ENCODE measurements around the gene ABCC6. TPM values are rescaled to one million over a fixed set of nuclear protein-coding genes. Genes with fewer than 3 reads are reported as not detected.

ABCC6 gene
- total RNA-seq, 3 donors from 2014 or later (not counting 1 experiment from before 2014, with no cell fraction given): 0.16 to 0.25 TPM; not detected in 1

DNA sequence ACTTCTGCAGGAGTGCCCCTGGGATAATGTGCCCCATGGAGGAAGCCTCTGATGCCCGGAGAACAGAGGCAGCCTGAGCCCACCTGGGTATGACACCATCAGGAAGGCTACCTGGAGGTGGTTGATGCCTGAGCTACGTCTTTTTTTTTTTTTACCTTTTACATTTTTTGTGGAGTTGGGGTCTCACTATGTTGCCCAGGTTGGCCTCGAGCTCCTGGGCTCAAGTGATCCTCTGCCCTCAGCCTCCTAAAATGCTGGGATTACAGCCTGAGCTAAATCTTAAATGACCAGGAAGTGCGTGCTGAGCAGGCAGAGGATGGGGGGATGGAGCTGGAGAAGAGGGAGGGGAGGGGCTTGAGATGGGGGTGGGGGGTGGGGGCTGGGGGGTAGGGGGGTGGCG, 32.7 kb downstream of the ABCC6 start:
- Histone ChIP-seq H3K36me3 (ENCODE audit: control insufficient read depth, insufficient read depth, low read length) (no peaks in the 10 kb centered on the region), H3K27me3 (ENCODE audit: control insufficient read depth, insufficient read depth, low read length) (no peaks in the 10 kb centered on the region), H3K27ac (ENCODE audit: low read length) (no peak overlapping the region), H3K9me3 (ENCODE audit: control insufficient read depth, insufficient read depth, low read length) (no peaks in the 10 kb centered on the region), H3K4me1 (ENCODE audit: control insufficient read depth, insufficient read depth, low read length) (no peaks in the 10 kb centered on the region), H3K4me3 (ENCODE audit: low read length) (no peak overlapping the region)
- Mint-ChIP-seq H3K36me3 (no peaks in the 10 kb centered on the region), H3K27me3 (ENCODE audit: low read depth in 2 of 2) (peaks cover 0 to 3% of the 10 kb centered on the region in 2 donors), H3K9me3 (no peaks in the 10 kb centered on the region), H3K4me1 (no peaks in the 10 kb centered on the region), H3K4me3 (no peak overlapping the region), H3K27ac (no peak overlapping the region)
- intact Hi-C loops (cut with micrococcal nuclease): no loop called here
- no peak for DNase-seq
- no peak for ATAC-seq
- 81% methylated on average over 4 of the region's 5 CpGs for WGBS (ENCODE audit: insufficient coverage)
- TF ChIP-seq, protein P1, sequence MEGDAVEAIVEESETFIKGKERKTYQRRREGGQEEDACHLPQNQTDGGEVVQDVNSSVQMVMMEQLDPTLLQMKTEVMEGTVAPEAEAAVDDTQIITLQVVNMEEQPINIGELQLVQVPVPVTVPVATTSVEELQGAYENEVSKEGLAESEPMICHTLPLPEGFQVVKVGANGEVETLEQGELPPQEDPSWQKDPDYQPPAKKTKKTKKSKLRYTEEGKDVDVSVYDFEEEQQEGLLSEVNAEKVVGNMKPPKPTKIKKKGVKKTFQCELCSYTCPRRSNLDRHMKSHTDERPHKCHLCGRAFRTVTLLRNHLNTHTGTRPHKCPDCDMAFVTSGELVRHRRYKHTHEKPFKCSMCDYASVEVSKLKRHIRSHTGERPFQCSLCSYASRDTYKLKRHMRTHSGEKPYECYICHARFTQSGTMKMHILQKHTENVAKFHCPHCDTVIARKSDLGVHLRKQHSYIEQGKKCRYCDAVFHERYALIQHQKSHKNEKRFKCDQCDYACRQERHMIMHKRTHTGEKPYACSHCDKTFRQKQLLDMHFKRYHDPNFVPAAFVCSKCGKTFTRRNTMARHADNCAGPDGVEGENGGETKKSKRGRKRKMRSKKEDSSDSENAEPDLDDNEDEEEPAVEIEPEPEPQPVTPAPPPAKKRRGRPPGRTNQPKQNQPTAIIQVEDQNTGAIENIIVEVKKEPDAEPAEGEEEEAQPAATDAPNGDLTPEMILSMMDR (IDR thresholded peaks at IDR 0.05): no peak

DNA sequence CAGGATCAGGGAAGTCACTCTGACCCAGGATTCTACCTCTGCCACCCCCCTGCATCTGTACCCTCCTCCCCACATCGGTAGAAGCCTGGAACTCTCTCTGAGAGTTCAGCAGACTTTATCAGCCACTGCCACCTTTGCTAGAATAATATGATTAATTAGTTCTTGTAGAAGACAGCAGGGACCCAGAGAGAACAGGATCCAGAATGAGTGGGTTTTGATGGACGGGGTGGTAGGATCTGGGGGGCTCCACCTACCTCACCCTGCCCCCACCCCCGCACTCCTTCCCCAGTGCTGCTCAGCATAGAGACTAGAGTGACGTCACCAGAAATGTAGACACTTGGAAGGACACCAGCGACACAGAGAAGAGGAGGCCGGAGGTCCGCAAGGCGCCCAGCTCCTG, 33.5 kb downstream of the ABCC6 start:
- intact Hi-C loops (cut with micrococcal nuclease): no loop called here
- no peaks in the 10 kb centered on the region for H3K27me3 Mint-ChIP-seq (ENCODE audit: low read depth in 2 of 2)
- TF ChIP-seq, protein P1 (IDR thresholded peaks at IDR 0.05): no peak
- 72% methylated on average over 7 of the region's 8 CpGs for WGBS (ENCODE audit: insufficient coverage)
- H3K4me3 ChIP-seq (ENCODE audit: low read length): no peak overlapping the region
- H3K4me1 Mint-ChIP-seq: no peaks in the 10 kb centered on the region
- no peak overlapping the region for H3K27ac ChIP-seq (ENCODE audit: low read length)
- no peak overlapping the region for H3K27ac Mint-ChIP-seq
- H3K4me3 Mint-ChIP-seq: no peak overlapping the region
- no peaks in the 10 kb centered on the region for H3K4me1 ChIP-seq (ENCODE audit: control insufficient read depth, insufficient read depth, low read length)
- no peaks in the 10 kb centered on the region for H3K9me3 Mint-ChIP-seq
- DNase-seq (no peak), ATAC-seq (no peak)
- H3K36me3 ChIP-seq (ENCODE audit: control insufficient read depth, insufficient read depth, low read length): no peaks in the 10 kb centered on the region
- no peaks in the 10 kb centered on the region for H3K27me3 ChIP-seq (ENCODE audit: control insufficient read depth, insufficient read depth, low read length)
- no peaks in the 10 kb centered on the region for H3K36me3 Mint-ChIP-seq
- no peaks in the 10 kb centered on the region for H3K9me3 ChIP-seq (ENCODE audit: control insufficient read depth, insufficient read depth, low read length)

DNA sequence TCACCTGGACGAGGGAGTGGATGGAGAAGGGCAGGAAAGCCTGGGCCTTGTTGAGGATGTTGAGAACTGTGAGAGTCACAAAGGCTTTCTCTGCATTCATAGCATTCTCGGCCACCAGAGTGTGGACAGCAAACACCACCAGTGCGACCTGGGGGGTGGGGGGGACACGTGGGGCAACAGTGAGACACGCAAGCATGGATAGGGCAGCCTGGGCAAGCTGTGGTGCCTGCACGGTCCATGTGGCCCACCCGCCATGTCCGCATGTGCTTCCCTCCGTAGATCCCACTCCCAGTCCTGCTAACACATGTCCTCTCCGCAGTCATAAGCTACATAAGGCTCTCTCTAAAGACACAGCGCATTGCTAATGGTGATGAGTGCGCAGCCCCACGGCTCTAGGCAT, 34.5 kb downstream of the ABCC6 start:
- intact Hi-C loops (cut with micrococcal nuclease): no loop called here
- Histone ChIP-seq H3K27me3 (ENCODE audit: control insufficient read depth, insufficient read depth, low read length) (no peaks in the 10 kb centered on the region), H3K9me3 (ENCODE audit: control insufficient read depth, insufficient read depth, low read length) (no peaks in the 10 kb centered on the region), H3K4me1 (ENCODE audit: control insufficient read depth, insufficient read depth, low read length) (no peaks in the 10 kb centered on the region), H3K27ac (ENCODE audit: low read length) (no peak overlapping the region), H3K36me3 (ENCODE audit: control insufficient read depth, insufficient read depth, low read length) (no peaks in the 10 kb centered on the region), H3K4me3 (ENCODE audit: low read length) (no peak overlapping the region)
- Mint-ChIP-seq H3K27me3 (ENCODE audit: low read depth in 2 of 2) (no peaks in the 10 kb centered on the region), H3K36me3 (no peaks in the 10 kb centered on the region), H3K4me3 (no peak overlapping the region), H3K9me3 (no peaks in the 10 kb centered on the region), H3K4me1 (no peaks in the 10 kb centered on the region), H3K27ac (no peak overlapping the region)
- TF ChIP-seq, protein P1 (IDR thresholded peaks at IDR 0.05): no peak
- DNase-seq: no peak
- 87% methylated on average over 13 of the region's 13 CpGs for WGBS (ENCODE audit: insufficient coverage)
- ATAC-seq: no peak

DNA sequence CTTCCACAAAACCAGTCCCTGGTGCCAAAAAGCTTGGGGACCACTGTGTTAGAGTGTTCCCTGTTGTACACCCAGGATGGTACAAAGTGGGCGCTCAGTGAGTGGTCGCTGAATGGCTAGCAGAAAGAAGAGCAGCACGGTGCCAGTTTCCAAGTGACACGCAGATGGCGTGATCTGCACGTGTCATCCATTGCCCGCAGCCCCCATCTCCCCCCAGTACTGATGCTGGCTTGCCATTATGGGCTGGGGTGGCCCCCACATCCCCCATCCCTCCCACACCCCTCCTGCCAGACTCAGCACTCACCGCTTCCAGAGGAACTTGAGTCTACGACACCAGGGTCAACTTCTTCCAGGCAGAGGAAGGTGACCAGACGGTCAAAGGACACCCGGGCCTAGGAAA, 36.5 kb downstream of the ABCC6 start:
- Histone ChIP-seq H3K36me3 (ENCODE audit: control insufficient read depth, insufficient read depth, low read length) (no peaks in the 10 kb centered on the region), H3K4me1 (ENCODE audit: control insufficient read depth, insufficient read depth, low read length) (no peaks in the 10 kb centered on the region), H3K9me3 (ENCODE audit: control insufficient read depth, insufficient read depth, low read length) (no peaks in the 10 kb centered on the region), H3K4me3 (ENCODE audit: low read length) (no peak overlapping the region), H3K27ac (ENCODE audit: low read length) (no peak overlapping the region), H3K27me3 (ENCODE audit: control insufficient read depth, insufficient read depth, low read length) (no peaks in the 10 kb centered on the region)
- ATAC-seq (no peak), DNase-seq (no peak)
- Mint-ChIP-seq H3K9me3 (no peaks in the 10 kb centered on the region), H3K36me3 (no peaks in the 10 kb centered on the region), H3K27ac (no peak overlapping the region), H3K27me3 (ENCODE audit: low read depth in 2 of 2) (no peaks in the 10 kb centered on the region), H3K4me3 (no peak overlapping the region), H3K4me1 (no peaks in the 10 kb centered on the region)
- TF ChIP-seq, protein P1 (IDR thresholded peaks at IDR 0.05): no peak
- WGBS (ENCODE audit: insufficient coverage): 94% methylated on average over 11 of the region's 11 CpGs
- intact Hi-C loops (cut with micrococcal nuclease): no loop called here

Measured in natural killer cell (primary cell).